Sigmoid colon (tissue), 7 donors: ENCODE results near the gene CDC42EP4. TPM values are rescaled to one million over a fixed set of nuclear protein-coding genes. Genes with fewer than 3 reads are reported as not detected.

Experiments used
- DNase-seq: peaks from one replicate; pipeline ENCODE4 v3.0.0-alpha.2; 2019
- H3K27ac ChIP-seq, 4 donors: fragments of 200-600 bp; sonication (generic); one replicate each; pipeline ENCODE4 v1.5.1; 2016 to 2019; ENCODE audit warnings: mild to moderate bottlenecking in 1 of 4
- H3K27me3 ChIP-seq, 3 donors: fragments of 200-600 bp; sonication (generic); one replicate each; pipeline ENCODE4 v1.5.1; 2019; ENCODE audit warnings: mild to moderate bottlenecking in 1 of 3
- H3K36me3 ChIP-seq, 4 donors: fragments of 200-600 bp; sonication (generic); one replicate each; pipeline ENCODE4 v1.5.1; 2016 to 2019
- H3K4me1 ChIP-seq, 4 donors: fragments of 200-600 bp; sonication (generic); one replicate each; pipeline ENCODE4 v1.5.1; 2017 to 2019
- H3K4me3 ChIP-seq, 4 donors: fragments of 200-600 bp; sonication (generic); one replicate each; pipeline ENCODE4 v1.5.1; 2017 to 2019; ENCODE audit warnings: mild to moderate bottlenecking in 2 of 4, moderate library complexity in 1 of 4
- H3K9me3 ChIP-seq, 4 donors: fragments of 200-600 bp in 3 of 4; sonication (generic) in 3 of 4; one replicate each; pipeline versions ENCODE4 v1.5.1 to v1.6.1; 2013 to 2019
- CTCF ChIP-seq, 4 experiments: fragments of 450-650 bp in 3 of 4; fragments of 200-600 bp in 1 of 4; IDR thresholded peaks; one replicate each; pipeline ENCODE4 v1.5.1; 2016 to 2019; ENCODE audit warnings: antibody characterized with exemption in 4 of 4, mild to moderate bottlenecking in 3 of 4, moderate library complexity in 2 of 4
- EP300 ChIP-seq, 4 donors: sonication (generic); formaldehyde crosslinking; IDR thresholded peaks; one replicate each; pipeline ENCODE4 v1.6.1; 2017; ENCODE audit warnings: antibody characterized with exemption in 4 of 4
- POLR2A ChIP-seq, 2 donors: fragments of 450-650 bp; IDR thresholded peaks; one replicate each; pipeline ENCODE4 v1.6.1; 2016; ENCODE audit warnings: antibody characterized with exemption in 2 of 2, mild to moderate bottlenecking in 2 of 2, moderate library complexity in 2 of 2
- POLR2AphosphoS5 ChIP-seq, 4 donors: sonication (generic); formaldehyde crosslinking; IDR thresholded peaks; one replicate each; pipeline ENCODE4 v1.6.1; 2017; ENCODE audit warnings: antibody characterized with exemption in 4 of 4
- WGBS, 2 donors: extraction: QIAGEN DNeasy Blood & Tissue Kit; methylation state at CpG; one replicate each; pipeline ENCODE4 v1.1.7; 2013; 5-methylcytosine and 5-hydroxymethylcytosine counted together
- intact Hi-C: fragments of 100-400 bp; cut with DNase I; formaldehyde crosslinking; loops from one replicate; pipeline ENCODE4 v1.15.1; 2023
- polyA plus RNA-seq, 3 donors: library from polyadenylated mRNA; stranded (reverse); fragments of 200-250 nt; gene quantifications; one replicate each; pipeline ENCODE4 v1.2.3, GENCODE V29; 2013
- total RNA-seq, 4 donors: library from RNA; depleted of rRNA; stranded (reverse); fragments of >200 nt; gene quantifications; one replicate each; pipeline ENCODE4 v1.1.0, GENCODE V29; 2016
- donor health status: healthy with polysubstance abuse.
- donor health status: Bipolar disorder and iron deficiency.
- donor health status: healthy.

CDC42EP4 gene
- total and polyA plus RNA-seq, 7 donors, result 44.0 to 87.6 (median 68.1) TPM

- Histone ChIP-seq H3K4me3 (no peak overlapping the region), H3K4me1 (no peaks in the 10 kb centered on the region), H3K27me3 (no peaks in the 10 kb centered on the region), H3K27ac (no peak overlapping the region), H3K9me3 (no peaks in the 10 kb centered on the region), H3K36me3 (peaks cover 0 to 56% (median 6%) of the 10 kb centered on the region in 4 donors)
- intact Hi-C loops, result no loop called here
- TF ChIP-seq CTCF (IDR thresholded peaks at IDR 0.05) (no peak), EP300 (IDR thresholded peaks at IDR 0.05) (no peak), POLR2A (IDR thresholded peaks at IDR 0.05) (no peak), POLR2AphosphoS5 (IDR thresholded peaks at IDR 0.05) (no peak)
- WGBS, 2 donors, result 87 to 95% methylated on average over 2 of the region's 2 CpGs
- DNase-seq, result no peak
Measured at GRCh38 chr17:73247726-73248125, 64.1 kb downstream of the CDC42EP4 start.

- H3K4me3 ChIP-seq, result no peak overlapping the region
- TF ChIP-seq POLR2AphosphoS5 (IDR thresholded peaks at IDR 0.05) (no peak), POLR2A (IDR thresholded peaks at IDR 0.05) (no peak), CTCF (IDR thresholded peaks at IDR 0.05) (no peak), EP300 (IDR thresholded peaks at IDR 0.05) (no peak)
- no peaks in the 10 kb centered on the region for H3K9me3 ChIP-seq
- DNase-seq, result no peak
- no peak overlapping the region for H3K27ac ChIP-seq
- H3K4me1 ChIP-seq, result peaks cover 0 to 22% (median 12%) of the 10 kb centered on the region in 4 donors
- H3K36me3 ChIP-seq, result peaks cover 0 to 45% (median 13%) of the 10 kb centered on the region in 4 donors
- 76 to 81% methylated on average over 2 of the region's 2 CpGs for WGBS, 2 donors
- H3K27me3 ChIP-seq, result no peaks in the 10 kb centered on the region
- intact Hi-C loops, result no loop called here
Measured at GRCh38 chr17:73240561-73240960, 71.2 kb downstream of the CDC42EP4 start.

GRCh38 chr17:73237714-73238113, 74.1 kb downstream of the CDC42EP4 start:
- Histone ChIP-seq H3K27ac (no peak overlapping the region), H3K9me3 (no peaks in the 10 kb centered on the region), H3K27me3 (no peaks in the 10 kb centered on the region), H3K36me3 (peaks cover 0 to 27% (median 7%) of the 10 kb centered on the region in 4 donors), H3K4me1 (peaks cover 0 to 34% (median 22%) of the 10 kb centered on the region in 4 donors), H3K4me3 (no peak overlapping the region)
- no peak for TF ChIP-seq POLR2AphosphoS5 (IDR thresholded peaks at IDR 0.05)
- TF ChIP-seq CTCF (IDR thresholded peaks at IDR 0.05), result no peak
- no peak for TF ChIP-seq POLR2A (IDR thresholded peaks at IDR 0.05)
- no peak for TF ChIP-seq EP300 (IDR thresholded peaks at IDR 0.05)
- no peak for DNase-seq
- intact Hi-C loops, result loop anchor here (10.0 kb wide), 1 partner anchor 513 kb away; no protein-coding TSS in a partner anchor
- WGBS, 2 donors, result 69 to 82% methylated on average over 6 of the region's 6 CpGs

- no peak overlapping the region for H3K27ac ChIP-seq
- TF ChIP-seq CTCF (IDR thresholded peaks at IDR 0.05), result no peak
- intact Hi-C loops, result loop anchor here (10.0 kb wide), 1 partner anchor 510 kb away; no protein-coding TSS in a partner anchor
- 46 to 70% methylated on average over 10 of the region's 10 CpGs for WGBS, 2 donors
- no peaks in the 10 kb centered on the region for H3K9me3 ChIP-seq
- H3K4me3 ChIP-seq, result no peak overlapping the region
- DNase-seq, result no peak
- H3K27me3 ChIP-seq, result no peaks in the 10 kb centered on the region
- peaks cover 0 to 47% (median 39%) of the 10 kb centered on the region in 4 donors for H3K4me1 ChIP-seq
- peaks cover 0 to 23% (median 4%) of the 10 kb centered on the region in 4 donors for H3K36me3 ChIP-seq
Measured at GRCh38 chr17:73234736-73235135, 77.1 kb downstream of the CDC42EP4 start.

Other genes starting within 250 kb of the CDC42EP4 start
- 10 to 100 TPM in 1 of 4 donors, 1 to 10 TPM in 3; 7.6 to 16.4 (median 8.0) TPM for gene SLC39A11, start 219.3 kb downstream of the CDC42EP4 start, total RNA-seq
- gene SLC39A11, start 219.3 kb downstream of the CDC42EP4 start, polyA plus RNA-seq, result 10 to 100 TPM in 2 of 3 donors, 1 to 10 TPM in 1; 8.4 to 12.8 (median 10.2) TPM
- gene SSTR2, start 147.0 kb downstream of the CDC42EP4 start, total RNA-seq, result under 1 TPM; under 0.01 to 0.54 (median 0.30) TPM
- gene SSTR2, start 147.0 kb downstream of the CDC42EP4 start, polyA plus RNA-seq, result under 1 TPM; 0.46 to 0.95 (median 0.60) TPM
- 10 to 100 TPM; 18.5 to 33.5 (median 23.1) TPM for gene COG1, start 118.9 kb downstream of the CDC42EP4 start, total RNA-seq
- 10 to 100 TPM; 17.5 to 19.2 (median 18.0) TPM for gene COG1, start 118.9 kb downstream of the CDC42EP4 start, polyA plus RNA-seq
- gene CPSF4L, start 50.1 kb downstream of the CDC42EP4 start, total RNA-seq, result not detected
- not detected for gene CPSF4L, start 50.1 kb downstream of the CDC42EP4 start, polyA plus RNA-seq